PC-9 (cell line): ENCODE results near the gene DLGAP1.

Experiments used
- CTCF ChIP-seq: fragments of 200-600 bp; sonication (generic); conservative IDR thresholded peaks from 2 replicates; pipeline ENCODE4 v1.6.1; 2017; ENCODE audit warnings: mixed run types, antibody characterized with exemption, mild to moderate bottlenecking, moderate library complexity
- EZH2 ChIP-seq: fragments of 200-600 bp; sonication (generic); IDR thresholded peaks from 2 replicates; pipeline ENCODE4 v1.8.0; 2017; ENCODE audit warnings: antibody characterized with exemption, low read depth

GRCh38 chr18:4245456-4245855, 209.7 kb downstream of the DLGAP1 start:
- TF ChIP-seq CTCF (no peak), EZH2 (no peak)
